PFSK-1 (cell line): ENCODE measurements around the gene AGXT2.

ENCODE experiments used
- FOXP2 ChIP-seq: optimal IDR thresholded peaks from 2 replicates; pipeline ENCODE3; 2011; ENCODE audit warnings: borderline replicate concordance, control low read depth, inconsistent platforms; ENCODE audit not compliant: insufficient read depth; ENCODE audit errors: extremely low read length, extremely low read depth
- POLR2AphosphoS5 ChIP-seq: IDR thresholded peaks from 2 replicates; pipeline ENCODE4 v1.6.1; 2012; ENCODE audit warnings: low read depth, mild to moderate bottlenecking, control low read depth, low read length, moderate library complexity
- REST ChIP-seq, 2 experiments: IDR thresholded peaks; 2 replicates each; pipeline versions ENCODE4 v1.6.1 to v1.8.0; 2011 to 2012; ENCODE audit warnings: low read depth in 2 of 2, low read length in 2 of 2, control low read depth in 1 of 2, inconsistent platforms in 1 of 2, mild to moderate bottlenecking in 1 of 2, moderate library complexity in 1 of 2; ENCODE audit not compliant: insufficient read depth in 1 of 2
- SIN3A ChIP-seq: IDR thresholded peaks from 2 replicates; pipeline ENCODE4 v1.6.1; 2012; ENCODE audit warnings: mild to moderate bottlenecking, low read length, moderate library complexity, borderline replicate concordance; ENCODE audit not compliant: insufficient read depth
- TAF1 ChIP-seq: IDR thresholded peaks from 2 replicates; pipeline ENCODE4 v1.6.1; 2012; ENCODE audit warnings: low read length, control low read depth, borderline replicate concordance; ENCODE audit not compliant: insufficient read depth

Gene AGXT2

GRCh38 chr5:35003018-35003957 is 44.5 kb downstream of the AGXT2 start:
- TF ChIP-seq FOXP2 (no peak), POLR2AphosphoS5 (no peak), TAF1 (no peak), REST (IDR thresholded peaks at IDR 0.05; ENCODE audit: insufficient read depth in 1 of 2, low read depth in 2 of 2, low read length in 2 of 2) (no peak), SIN3A (no peak)

- TF ChIP-seq POLR2AphosphoS5 (no peak), SIN3A (no peak), REST (IDR thresholded peaks at IDR 0.05; ENCODE audit: insufficient read depth in 1 of 2, low read depth in 2 of 2, low read length in 2 of 2) (no peak), FOXP2 (no peak), TAF1 (no peak)
These were observed 45.3 kb downstream of the AGXT2 start for GRCh38 chr5:35002459-35002858.

- TF ChIP-seq FOXP2 (no peak), TAF1 (no peak), SIN3A (no peak), POLR2AphosphoS5 (no peak), REST (IDR thresholded peaks at IDR 0.05; ENCODE audit: insufficient read depth in 1 of 2, low read depth in 2 of 2, low read length in 2 of 2) (no peak)
These were observed 45.9 kb downstream of the AGXT2 start for GRCh38 chr5:35001842-35002241.

- no peak for TF ChIP-seq TAF1
- TF ChIP-seq SIN3A, result no peak
- no peak for TF ChIP-seq POLR2AphosphoS5
- TF ChIP-seq FOXP2, result no peak
These were observed 49.5 kb downstream of the AGXT2 start for GRCh38 chr5:34998058-34998789.

- no peak for TF ChIP-seq POLR2AphosphoS5
- no peak for TF ChIP-seq FOXP2
- no peak for TF ChIP-seq SIN3A
- no peak for TF ChIP-seq REST (IDR thresholded peaks at IDR 0.05; ENCODE audit: insufficient read depth in 1 of 2, low read depth in 2 of 2, low read length in 2 of 2)
- TF ChIP-seq TAF1, result no peak
These were observed 51.5 kb downstream of the AGXT2 start for GRCh38 chr5:34996261-34996660.
